GM19043 (cell line): ENCODE measurements around the gene SYP.

Experiments used
- ATAC-seq: cut with Tn5 transposase; IDR thresholded peaks from one replicate; pipeline ENCODE4 v1.9.1; 2021; ENCODE audit warnings: low read depth; ENCODE audit not compliant: unreplicated experiment

Gene SYP

GRCh38 chrX:49199906-49200771, at the start of gene SYP:
Gene SYP, minus strand, starts transcription at chrX:49200193. Its CDS starts 7 bp downstream, at chrX:49200186.
- ATAC-seq, result peak; percentile 96

GRCh38 chrX:49249616-49250015, 49.6 kb upstream of the SYP start:
- no peak for ATAC-seq

GRCh38 chrX:49249071-49249470, 49.1 kb upstream of the SYP start:
- ATAC-seq, result no peak

- no peak for ATAC-seq
Measured at GRCh38 chrX:49247916-49248811, 48.2 kb upstream of the SYP start.

GRCh38 chrX:49247346-49247745, 47.4 kb upstream of the SYP start:
- ATAC-seq, result no peak

- ATAC-seq, result no peak
Measured at GRCh38 chrX:49246541-49246940, 46.5 kb upstream of the SYP start.

- ATAC-seq, result no peak
Measured at GRCh38 chrX:49244207-49244606, 44.2 kb upstream of the SYP start.

GRCh38 chrX:49243166-49243565, 43.2 kb upstream of the SYP start:
- ATAC-seq, result no peak

- ATAC-seq, result no peak
Measured at GRCh38 chrX:49242545-49243066, 42.6 kb upstream of the SYP start.

DNA sequence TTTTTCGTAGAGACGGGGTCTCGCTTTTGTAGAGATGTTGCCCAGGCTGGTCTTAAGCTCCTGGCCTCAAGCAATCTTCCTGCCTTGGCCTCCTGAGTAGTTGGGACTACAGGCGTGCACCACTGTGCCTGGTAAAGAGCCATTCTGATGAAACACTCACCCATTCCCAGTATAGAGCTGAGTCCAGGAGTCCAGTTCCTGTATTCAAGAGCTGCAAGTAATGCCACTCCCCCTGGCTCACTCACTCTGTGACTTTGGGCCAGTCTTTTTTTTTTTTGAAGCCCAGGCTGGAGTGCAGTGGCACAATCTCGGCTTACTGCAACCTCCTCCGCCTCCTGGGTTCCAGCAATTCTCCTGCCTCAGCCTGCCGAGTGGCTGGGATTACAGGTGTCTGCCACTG, 38.7 kb upstream of the SYP start:
- ATAC-seq, result no peak

DNA sequence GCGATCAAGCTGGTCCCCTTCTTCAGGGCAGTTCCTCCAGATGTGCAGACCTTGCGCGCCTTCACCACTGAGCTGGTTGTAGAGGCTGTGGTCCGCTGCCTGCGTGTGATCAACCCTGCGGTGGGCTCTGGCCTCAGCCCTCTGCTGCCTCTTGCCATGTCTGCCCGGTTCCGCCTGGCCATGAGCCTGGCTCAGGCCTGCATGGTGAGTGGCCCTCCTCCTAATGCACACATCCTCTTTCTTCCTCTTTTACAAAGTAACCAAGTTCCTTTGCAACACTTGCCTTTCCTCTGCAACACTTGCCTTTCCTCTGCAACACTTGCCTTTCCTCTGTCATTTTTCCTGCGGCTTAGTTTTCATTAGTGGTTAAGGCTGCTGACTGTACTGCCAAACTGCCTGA, 37.1 kb upstream of the SYP start:
- no peak for ATAC-seq

- ATAC-seq, result no peak
Measured at GRCh38 chrX:49233887-49234555, 34.0 kb upstream of the SYP start.

- ATAC-seq, result no peak
Measured at GRCh38 chrX:49233176-49233575, 33.2 kb upstream of the SYP start, which contains the start of gene CACNA1F. Gene CACNA1F, minus strand, starts transcription at chrX:49233340. Its CDS starts 31 bp downstream, at chrX:49233309.

DNA sequence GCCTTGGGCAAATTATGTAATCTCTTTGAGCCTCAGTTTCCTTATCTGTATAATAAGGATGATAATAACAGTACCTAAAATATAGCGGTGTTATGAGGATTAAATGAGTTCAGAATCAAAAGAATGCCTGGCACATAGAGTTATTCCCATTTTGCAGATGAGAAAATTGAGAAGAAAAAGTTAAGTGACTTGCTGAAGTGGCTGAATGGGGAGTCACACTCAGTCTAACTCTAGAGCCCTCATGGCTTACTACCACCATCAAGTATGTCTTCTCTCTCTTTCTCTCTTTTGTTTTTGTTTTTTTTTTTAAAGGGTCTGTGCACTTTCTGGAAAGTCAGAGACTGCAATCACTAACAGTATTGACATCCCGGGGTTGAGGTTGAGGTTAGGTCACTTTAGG, 32.5 kb upstream of the SYP start:
- no peak for ATAC-seq

GRCh38 chrX:49231333-49232000, 31.5 kb upstream of the SYP start:
- ATAC-seq, result no peak

DNA sequence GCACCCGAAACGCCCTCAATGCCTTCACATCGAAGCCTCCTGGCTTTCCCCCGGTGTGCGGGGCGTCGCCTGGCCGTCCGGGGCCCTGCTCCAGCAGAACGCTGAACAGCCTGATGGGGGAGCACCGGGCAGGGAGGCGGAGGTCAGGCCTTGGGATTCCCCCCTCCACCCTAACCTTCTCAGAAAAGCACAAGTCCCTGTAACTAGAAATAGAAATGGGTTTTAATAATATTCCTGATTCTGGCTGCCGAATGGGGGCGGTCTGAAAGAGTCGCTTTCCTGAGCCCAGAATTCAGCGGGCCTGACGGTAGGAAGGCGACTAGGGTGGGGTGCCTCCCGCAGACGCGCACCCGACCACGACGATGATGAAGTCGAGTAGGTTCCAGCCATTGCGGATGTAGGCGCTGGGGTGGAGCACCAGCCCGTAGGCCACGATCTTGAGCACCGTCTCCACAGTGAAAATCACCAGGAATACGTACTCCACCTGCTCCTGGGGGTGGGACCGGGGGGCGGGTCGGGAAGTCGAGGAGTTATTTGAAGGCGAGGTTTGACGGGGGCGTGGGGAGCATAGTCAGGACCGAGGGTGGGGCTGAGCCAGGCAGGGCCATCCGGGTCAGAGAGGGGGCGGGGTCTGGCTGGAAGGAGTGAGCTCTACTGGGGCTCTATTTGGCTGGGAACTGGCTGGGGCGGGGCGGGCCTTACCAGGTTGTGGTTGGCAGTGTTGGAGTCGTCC, 30.7 kb upstream of the SYP start:
- peak; percentile 62 for ATAC-seq

- no peak for ATAC-seq
Measured at GRCh38 chrX:49228185-49228584, 28.2 kb upstream of the SYP start.

GRCh38 chrX:49227726-49228125, 27.7 kb upstream of the SYP start:
- ATAC-seq, result no peak

DNA sequence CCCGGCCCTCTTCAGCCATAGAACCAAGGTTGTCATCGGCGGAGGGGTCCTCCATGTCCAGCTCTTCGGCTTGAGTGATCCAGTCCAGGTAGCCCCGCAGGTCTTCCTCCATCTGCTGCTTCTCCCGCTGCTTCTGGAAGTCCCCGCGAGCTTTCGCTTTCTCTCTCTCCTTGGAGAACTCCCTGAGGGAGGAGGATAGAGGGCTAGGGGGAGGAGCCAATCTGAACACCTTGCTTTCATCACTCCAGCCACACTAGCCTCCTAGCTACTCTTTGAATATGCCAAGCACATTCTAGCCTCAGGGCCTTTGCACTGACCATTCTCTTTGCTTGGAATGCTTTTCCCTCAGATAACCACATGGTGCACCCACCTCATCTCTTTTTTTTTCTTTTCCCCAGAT, 27.0 kb upstream of the SYP start:
- ATAC-seq, result no peak
